ELR (cell line): ENCODE measurements around the gene XPA.
"Not testable (repeated sequence)": the region's sequence is repeated elsewhere in the genome, so short reads cannot be mapped to it uniquely, and the experiment has no call there.

Source experiments
- DNase-seq: peaks from one replicate; pipeline ENCODE4 v3.0.0-alpha.2; 2015; ENCODE audit warnings: low read depth

XPA gene

GRCh38 chr9:97703437-97704344, 6.6 kb upstream of the XPA start:
- DNase-seq, result peak; percentile 93

GRCh38 chr9:97699824-97700223, 2.7 kb upstream of the XPA start:
- DNase-seq, result not testable (repeated sequence)

- DNase-seq, result peak; percentile 31
Observed at GRCh38 chr9:97699281-97699680, 2.1 kb upstream of the XPA start.

GRCh38 chr9:97698865-97699264, 1.7 kb upstream of the XPA start:
- no peak for DNase-seq

GRCh38 chr9:97697837-97698236, 697 bp upstream of the XPA start:
- DNase-seq, result no peak

GRCh38 chr9:97695995-97696802, 941 bp downstream of the XPA start:
- DNase-seq, result peak; percentile 45

- no peak for DNase-seq
Observed at GRCh38 chr9:97695390-97695789, 1.8 kb downstream of the XPA start.

GRCh38 chr9:97694769-97695168, 2.4 kb downstream of the XPA start:
- peak; percentile 15 for DNase-seq

- peak; percentile 73 for DNase-seq
Observed at GRCh38 chr9:97689401-97690180, 7.5 kb downstream of the XPA start.

GRCh38 chr9:97688654-97689053, 8.5 kb downstream of the XPA start:
- DNase-seq, result no peak

- no peak for DNase-seq
Observed at GRCh38 chr9:97682242-97682641, 14.9 kb downstream of the XPA start.

- DNase-seq, result no peak
Observed at GRCh38 chr9:97675655-97676054, 21.5 kb downstream of the XPA start.

- no peak for DNase-seq
Observed at GRCh38 chr9:97673922-97674321, 23.2 kb downstream of the XPA start.

GRCh38 chr9:97672403-97672802, 24.7 kb downstream of the XPA start:
- no peak for DNase-seq

GRCh38 chr9:97670586-97670985, 26.6 kb downstream of the XPA start:
- DNase-seq, result no peak

- DNase-seq, result no peak
Observed at GRCh38 chr9:97668485-97668884, 28.7 kb downstream of the XPA start.

GRCh38 chr9:97666907-97667686, 30.0 kb downstream of the XPA start:
- no peak for DNase-seq

GRCh38 chr9:97665742-97666141, 31.4 kb downstream of the XPA start:
- DNase-seq, result no peak

- no peak for DNase-seq
Observed at GRCh38 chr9:97660847-97661246, 36.3 kb downstream of the XPA start.

GRCh38 chr9:97660340-97660739, 36.8 kb downstream of the XPA start:
- no peak for DNase-seq

GRCh38 chr9:97659771-97660170, 37.4 kb downstream of the XPA start:
- no peak for DNase-seq

- DNase-seq, result no peak
Observed at GRCh38 chr9:97658707-97659106, 38.4 kb downstream of the XPA start.
